HFFc6 (cell line): ENCODE measurements around the gene TECR. TPM values are rescaled to one million over a fixed set of nuclear protein-coding genes. Genes with fewer than 3 reads are reported as not detected.
"Not testable (repeated sequence)": the region's sequence is repeated elsewhere in the genome, so short reads cannot be mapped to it uniquely, and the experiment has no call there.

Experiments
- DNase-seq: peaks from one replicate; pipeline ENCODE4 v3.0.0-alpha.2; 2018
- H3K27ac Mint-ChIP-seq: 2 replicates; pipeline ENCODE4 v1.8.0; 2020; ENCODE audit warnings: mild to moderate bottlenecking, mixed read lengths
- H3K27me3 Mint-ChIP-seq: 2 replicates; pipeline ENCODE4 v1.8.0; 2021; ENCODE audit warnings: mild to moderate bottlenecking, moderate library complexity, mixed read lengths; ENCODE audit not compliant: insufficient read depth
- H3K36me3 Mint-ChIP-seq: 2 replicates; pipeline ENCODE4 v1.8.0; 2021; ENCODE audit warnings: low read depth, mixed read lengths
- H3K4me1 Mint-ChIP-seq: 2 replicates; pipeline ENCODE4 v1.8.0; 2020; ENCODE audit warnings: low read depth, mixed read lengths
- H3K4me3 Mint-ChIP-seq: 2 replicates; pipeline ENCODE4 v1.8.0; 2020; ENCODE audit warnings: mild to moderate bottlenecking, moderate library complexity, mixed read lengths
- H3K9me3 Mint-ChIP-seq: 2 replicates; pipeline ENCODE4 v1.8.0; 2020; ENCODE audit warnings: mild to moderate bottlenecking, mixed read lengths
- CTCF ChIP-seq: fragments of 200-600 bp; sonication (generic); IDR thresholded peaks from 2 replicates; pipeline ENCODE4 v1.5.0; 2021; ENCODE audit warnings: antibody characterized with exemption, mild to moderate bottlenecking
- microRNA-seq: library from miRNA; unstranded; fragments of <30 nt; microRNA quantifications from one replicate; pipeline ENCODE4, GENCODE V29; 2019
- total RNA-seq, 6 experiments: library from RNA; stranded (reverse); fragmentation: NEBNext Ultra II Directional; extraction: Animal tissue kit (Norgen Biotek cat#: 25700); gene quantifications; 2 replicates in 1 of 6; 3 replicates in 5 of 6; pipeline ENCODE4 v1.2.3, GENCODE V29; 2021

The TECR gene
- total RNA-seq, 6 experiments from 2014 or later: 101 to 132 (median 118) TPM

DNA sequence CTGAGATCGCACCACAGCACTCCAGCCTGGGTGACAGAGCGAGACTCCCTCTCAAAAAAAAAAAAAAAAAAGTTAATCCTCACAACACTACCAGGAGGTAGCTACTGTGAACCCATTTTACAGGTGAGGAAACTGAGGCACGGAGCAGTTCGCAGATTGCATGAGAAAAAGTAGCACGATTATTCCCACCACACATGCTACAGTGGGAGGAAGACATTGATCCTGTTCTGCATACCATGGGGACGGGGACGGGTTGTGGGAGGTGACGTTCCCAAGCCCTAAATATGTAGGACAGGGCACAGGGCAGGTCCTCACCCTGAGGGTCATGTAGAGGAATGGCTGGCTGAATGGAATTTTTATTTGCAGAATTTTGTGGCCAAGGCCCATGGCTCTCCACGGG lies 77.2 kb downstream of the TECR start:
- no peaks in the 10 kb centered on the region for H3K4me1 Mint-ChIP-seq
- peaks cover 4% of the 10 kb centered on the region; the same call in 1 of the 2 replicates for H3K9me3 Mint-ChIP-seq
- H3K36me3 Mint-ChIP-seq: no peaks in the 10 kb centered on the region
- H3K4me3 Mint-ChIP-seq: no peak overlapping the region
- no peak for DNase-seq
- peaks cover 8% of the 10 kb centered on the region for H3K27me3 Mint-ChIP-seq
- H3K27ac Mint-ChIP-seq: no peak overlapping the region
- no peak for TF ChIP-seq CTCF

DNA sequence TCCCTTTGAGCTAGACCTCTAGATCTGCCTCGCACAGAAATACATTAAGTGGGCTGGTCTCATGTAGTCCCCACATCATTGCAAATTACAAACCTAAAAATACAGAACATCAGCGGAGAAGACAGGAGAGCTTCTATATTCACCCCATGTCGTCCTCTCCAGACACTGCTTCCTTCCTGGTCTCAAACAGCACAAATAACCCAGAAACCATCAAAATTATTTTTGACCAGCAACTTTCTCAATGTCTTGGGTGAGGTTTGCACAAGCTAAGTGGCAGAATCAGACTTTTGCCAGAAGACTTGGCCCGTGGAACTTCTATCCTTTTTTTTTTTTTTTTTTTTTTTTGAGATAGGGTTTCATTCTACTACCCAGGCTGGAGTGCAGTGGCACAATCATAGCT lies 81.7 kb downstream of the TECR start:
- TF ChIP-seq CTCF: no peak
- peaks cover 1% of the 10 kb centered on the region for H3K9me3 Mint-ChIP-seq
- H3K27ac Mint-ChIP-seq: no peak overlapping the region
- DNase-seq: no peak
- H3K4me3 Mint-ChIP-seq: no peak overlapping the region
- H3K36me3 Mint-ChIP-seq: peaks cover 1% of the 10 kb centered on the region; the same call in 1 of the 2 replicates
- H3K4me1 Mint-ChIP-seq: no peaks in the 10 kb centered on the region
- peaks cover 5% of the 10 kb centered on the region for H3K27me3 Mint-ChIP-seq

DNA sequence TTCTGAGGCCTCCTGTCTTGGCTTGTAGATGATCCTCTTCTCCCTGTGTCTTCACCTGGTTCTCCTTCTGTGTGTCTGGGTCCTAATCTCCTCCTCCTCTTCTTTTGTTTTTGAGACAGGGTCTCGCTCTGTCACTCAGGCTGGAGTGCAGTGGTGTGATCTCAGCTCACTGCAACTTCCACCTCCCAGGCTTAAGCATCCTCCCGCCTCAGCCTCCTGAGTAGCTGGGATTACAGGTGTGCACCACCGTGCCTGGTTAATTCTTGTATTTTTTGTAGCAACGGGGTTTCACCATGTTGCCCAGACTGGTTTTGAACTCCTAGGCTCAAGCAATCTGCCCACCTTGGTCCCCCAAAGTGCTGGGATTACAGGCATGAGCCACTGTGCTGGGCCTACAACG lies 82.8 kb downstream of the TECR start:
- H3K27ac Mint-ChIP-seq, H3K27me3 Mint-ChIP-seq, H3K36me3 Mint-ChIP-seq, H3K4me3 Mint-ChIP-seq, DNase-seq, H3K4me1 Mint-ChIP-seq: not testable (repeated sequence)
- peaks cover 11% of the 10 kb centered on the region for H3K9me3 Mint-ChIP-seq

DNA sequence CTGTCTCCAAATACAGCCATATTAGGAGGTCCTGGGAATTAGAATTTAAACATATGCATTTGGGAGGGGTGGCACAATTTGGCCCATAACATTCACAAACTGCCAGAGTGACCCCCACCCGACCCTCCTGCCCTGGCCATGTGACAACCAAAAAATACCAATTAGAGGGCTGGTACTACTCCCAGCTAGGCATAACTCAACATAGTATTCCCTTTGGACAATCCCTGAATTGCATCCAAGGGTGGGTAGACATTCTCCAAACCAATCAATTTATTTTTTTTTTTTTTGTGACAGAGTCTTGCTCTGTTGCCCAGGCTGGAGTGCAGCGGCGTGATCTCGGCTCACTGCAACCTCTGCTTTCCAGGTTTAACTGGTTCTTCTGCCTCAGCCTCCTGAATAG lies 83.3 kb downstream of the TECR start:
- no peak for DNase-seq
- no peak for TF ChIP-seq CTCF
- Mint-ChIP-seq H3K27me3 (peaks cover 5% of the 10 kb centered on the region), H3K27ac (no peak overlapping the region), H3K4me1 (no peaks in the 10 kb centered on the region), H3K9me3 (peaks cover 11% of the 10 kb centered on the region), H3K4me3 (no peak overlapping the region), H3K36me3 (peaks cover 6% of the 10 kb centered on the region; the same call in 1 of the 2 replicates)

DNA sequence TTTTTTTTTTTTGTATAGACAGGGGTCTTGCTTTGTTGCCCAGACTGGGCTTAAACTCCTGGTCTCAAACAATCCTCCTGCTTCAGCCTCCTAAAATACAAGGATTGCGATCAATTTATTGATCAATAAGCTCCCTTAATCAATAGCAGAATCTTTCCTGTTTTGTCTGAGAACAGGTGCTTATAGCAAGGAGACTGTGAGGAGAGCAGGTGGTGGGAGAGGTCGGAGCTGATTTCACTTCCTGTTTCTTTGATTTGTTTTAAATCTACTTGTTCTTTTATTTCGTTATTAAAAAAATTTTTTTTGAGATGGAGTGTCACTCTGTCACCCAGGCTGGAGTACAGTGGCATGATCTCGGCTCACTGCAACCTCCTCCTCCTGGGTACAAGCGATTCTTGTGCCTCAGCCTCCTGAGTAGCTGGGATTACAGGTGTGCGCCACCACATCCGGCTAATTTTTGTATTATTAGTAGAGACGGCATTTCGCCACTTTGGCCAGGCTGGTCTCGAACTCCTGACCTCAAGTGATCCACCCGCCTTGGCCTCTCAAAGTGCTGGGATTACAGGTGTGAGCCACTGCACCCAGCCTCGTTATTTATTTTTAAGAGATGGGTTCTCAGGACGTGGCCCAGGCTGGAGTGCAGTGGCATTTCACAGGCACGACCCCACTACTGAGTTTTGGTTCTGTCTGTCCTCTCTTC lies 84.2 kb downstream of the TECR start:
- H3K36me3 Mint-ChIP-seq, H3K27ac Mint-ChIP-seq, DNase-seq, H3K4me3 Mint-ChIP-seq, H3K27me3 Mint-ChIP-seq, H3K4me1 Mint-ChIP-seq: not testable (repeated sequence)
- peaks cover 12% of the 10 kb centered on the region for H3K9me3 Mint-ChIP-seq

GRCh38 chr19:14614099-14614412 lies 84.7 kb downstream of the TECR start:
- no peak for TF ChIP-seq CTCF
- Mint-ChIP-seq H3K36me3 (peaks cover 6% of the 10 kb centered on the region; the same call in 1 of the 2 replicates), H3K4me3 (no peak overlapping the region), H3K4me1 (no peaks in the 10 kb centered on the region), H3K27me3 (peaks cover 5% of the 10 kb centered on the region), H3K27ac (no peak overlapping the region), H3K9me3 (peaks cover 17% of the 10 kb centered on the region)
- no peak for DNase-seq

Small RNA genes within 50 kb of the gene (microRNA-seq; reads per million reads assigned to microRNA genes)
- gene MIR639: 2.3 reads per million

Other genes starting within 250 kb of the TECR start
- gene ADGRE5, start 148.2 kb upstream of the TECR start, total RNA-seq: 10 to 100 TPM; 79.7 to 91.9 (median 85.4) TPM
- 10 to 100 TPM; 52.5 to 82.7 (median 78.0) TPM for gene DDX39A, start 110.3 kb upstream of the TECR start, total RNA-seq
- 100 to 1,000 TPM; 132 to 173 (median 149) TPM for gene PKN1, start 96.3 kb upstream of the TECR start, total RNA-seq
- gene PTGER1, start 54.2 kb upstream of the TECR start, total RNA-seq: 1 to 10 TPM in 2 of 6 experiments, under 1 TPM in 4; 0.41 to 4.1 (median 0.62) TPM
- gene GIPC1, start 33.5 kb upstream of the TECR start, total RNA-seq: 100 to 1,000 TPM; 169 to 204 (median 181) TPM
- 100 to 1,000 TPM in 3 of 6 experiments, 10 to 100 TPM in 3; 99.2 to 138 (median 103) TPM for gene DNAJB1, start 11.2 kb upstream of the TECR start, total RNA-seq
- 100 to 1,000 TPM; 167 to 227 (median 199) TPM for gene NDUFB7, start 42.5 kb downstream of the TECR start, total RNA-seq
- not detected for gene CLEC17A, start 53.5 kb downstream of the TECR start, total RNA-seq
- gene ADGRE3, start 145.2 kb downstream of the TECR start, total RNA-seq: not detected
- gene ZNF333, start 160.5 kb downstream of the TECR start, total RNA-seq: 10 to 100 TPM in 1 of 6 experiments, 1 to 10 TPM in 5; 7.9 to 10.0 (median 9.1) TPM
- gene ADGRE2, start 249.0 kb downstream of the TECR start, total RNA-seq: under 1 TPM in 3 of 6 experiments, not detected in 3; 0.05 to 0.14 (median 0.07) TPM